Measurements from ENCODE around the gene GALNT10.

DNA sequence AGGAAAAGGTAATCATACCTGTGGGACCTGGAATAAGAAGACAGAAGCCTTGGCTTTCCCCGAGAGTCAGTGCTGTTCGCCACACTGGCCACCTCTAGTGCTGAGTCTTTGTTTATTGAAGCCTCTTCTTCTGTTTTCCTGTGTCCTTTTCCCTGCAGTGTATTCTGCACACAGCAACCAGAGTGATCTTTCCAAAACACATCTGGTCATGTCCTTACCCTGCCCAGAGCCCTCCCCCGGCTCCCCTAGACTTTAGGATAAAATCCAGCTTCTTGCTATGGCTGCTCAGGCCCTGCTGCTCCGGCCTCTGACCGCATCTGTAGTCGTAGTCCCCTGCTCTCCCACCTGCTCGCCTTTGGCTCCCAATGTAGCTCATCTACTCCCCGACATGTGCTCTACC, 28.3 kb downstream of the GALNT10 start:
- TF ChIP-seq, protein P1, sequence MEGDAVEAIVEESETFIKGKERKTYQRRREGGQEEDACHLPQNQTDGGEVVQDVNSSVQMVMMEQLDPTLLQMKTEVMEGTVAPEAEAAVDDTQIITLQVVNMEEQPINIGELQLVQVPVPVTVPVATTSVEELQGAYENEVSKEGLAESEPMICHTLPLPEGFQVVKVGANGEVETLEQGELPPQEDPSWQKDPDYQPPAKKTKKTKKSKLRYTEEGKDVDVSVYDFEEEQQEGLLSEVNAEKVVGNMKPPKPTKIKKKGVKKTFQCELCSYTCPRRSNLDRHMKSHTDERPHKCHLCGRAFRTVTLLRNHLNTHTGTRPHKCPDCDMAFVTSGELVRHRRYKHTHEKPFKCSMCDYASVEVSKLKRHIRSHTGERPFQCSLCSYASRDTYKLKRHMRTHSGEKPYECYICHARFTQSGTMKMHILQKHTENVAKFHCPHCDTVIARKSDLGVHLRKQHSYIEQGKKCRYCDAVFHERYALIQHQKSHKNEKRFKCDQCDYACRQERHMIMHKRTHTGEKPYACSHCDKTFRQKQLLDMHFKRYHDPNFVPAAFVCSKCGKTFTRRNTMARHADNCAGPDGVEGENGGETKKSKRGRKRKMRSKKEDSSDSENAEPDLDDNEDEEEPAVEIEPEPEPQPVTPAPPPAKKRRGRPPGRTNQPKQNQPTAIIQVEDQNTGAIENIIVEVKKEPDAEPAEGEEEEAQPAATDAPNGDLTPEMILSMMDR (IDR thresholded peaks at IDR 0.05) = no peak
- TF ChIP-seq POLR2A (IDR thresholded peaks at IDR 0.05) = no peak
